Measurements from ENCODE around the gene MAP2. TPM values are rescaled to one million over a fixed set of nuclear protein-coding genes. Genes with fewer than 3 reads are reported as not detected.

Gene MAP2
- total RNA-seq: 8.2 and 33.7 TPM in 2 replicates

- peak; percentile 61 for DNase-seq (ENCODE audit: low read depth)
- Histone ChIP-seq H3K27me3 (ENCODE audit: control insufficient read depth, insufficient read depth, low read length) (no peaks in the 10 kb centered on the region), H3K36me3 (ENCODE audit: control insufficient read depth, insufficient read depth, low read length) (no peaks in the 10 kb centered on the region), H3K4me3 (ENCODE audit: low read depth, low read length) (peak within 1 kb of the TSS; percentile 85)
- no peak for FAIRE-seq
- peak; percentile 87 for TF ChIP-seq CTCF (IDR thresholded peaks at IDR 0.05; ENCODE audit: insufficient read depth, low read length, severe bottlenecking)
Observed at GRCh38 chr2:209423562-209424198, at the start of gene MAP2. Gene MAP2, plus strand, starts transcription at chr2:209424047. Its CDS starts 229,124 bp downstream, at chr2:209653171.

- no peak for FAIRE-seq
- H3K27me3 ChIP-seq (ENCODE audit: control insufficient read depth, insufficient read depth, low read length): no peaks in the 10 kb centered on the region
- DNase-seq (ENCODE audit: low read depth): no peak
- TF ChIP-seq CTCF (IDR thresholded peaks at IDR 0.05; ENCODE audit: insufficient read depth, low read length, severe bottlenecking): no peak
- no peak overlapping the region for H3K4me3 ChIP-seq (ENCODE audit: low read depth, low read length)
- no peaks in the 10 kb centered on the region for H3K36me3 ChIP-seq (ENCODE audit: control insufficient read depth, insufficient read depth, low read length)
Observed at GRCh38 chr2:209376686-209377085, 47.2 kb upstream of the MAP2 start.

- no peak for TF ChIP-seq CTCF (IDR thresholded peaks at IDR 0.05; ENCODE audit: insufficient read depth, low read length, severe bottlenecking)
- Histone ChIP-seq H3K4me3 (ENCODE audit: low read depth, low read length) (no peak overlapping the region), H3K36me3 (ENCODE audit: control insufficient read depth, insufficient read depth, low read length) (no peaks in the 10 kb centered on the region), H3K27me3 (ENCODE audit: control insufficient read depth, insufficient read depth, low read length) (no peaks in the 10 kb centered on the region)
- peak; percentile 23 for DNase-seq (ENCODE audit: low read depth)
- no peak for FAIRE-seq
Observed at GRCh38 chr2:209380293-209380692, 43.6 kb upstream of the MAP2 start.

- Histone ChIP-seq H3K27me3 (ENCODE audit: control insufficient read depth, insufficient read depth, low read length) (no peaks in the 10 kb centered on the region), H3K36me3 (ENCODE audit: control insufficient read depth, insufficient read depth, low read length) (no peaks in the 10 kb centered on the region), H3K4me3 (ENCODE audit: low read depth, low read length) (no peak overlapping the region)
- no peak for DNase-seq (ENCODE audit: low read depth)
- FAIRE-seq: no peak
- no peak for TF ChIP-seq CTCF (IDR thresholded peaks at IDR 0.05; ENCODE audit: insufficient read depth, low read length, severe bottlenecking)
Observed at GRCh38 chr2:209381091-209381490, 42.8 kb upstream of the MAP2 start.

- peak; percentile 48 for DNase-seq (ENCODE audit: low read depth)
- Histone ChIP-seq H3K4me3 (ENCODE audit: low read depth, low read length) (no peak overlapping the region), H3K36me3 (ENCODE audit: control insufficient read depth, insufficient read depth, low read length) (no peaks in the 10 kb centered on the region), H3K27me3 (ENCODE audit: control insufficient read depth, insufficient read depth, low read length) (no peaks in the 10 kb centered on the region)
- TF ChIP-seq CTCF (IDR thresholded peaks at IDR 0.05; ENCODE audit: insufficient read depth, low read length, severe bottlenecking): no peak
- no peak for FAIRE-seq
Observed at GRCh38 chr2:209382775-209383174, 41.1 kb upstream of the MAP2 start.

GRCh38 chr2:209383212-209383611 lies 40.6 kb upstream of the MAP2 start:
- Histone ChIP-seq H3K36me3 (ENCODE audit: control insufficient read depth, insufficient read depth, low read length) (no peaks in the 10 kb centered on the region), H3K27me3 (ENCODE audit: control insufficient read depth, insufficient read depth, low read length) (no peaks in the 10 kb centered on the region), H3K4me3 (ENCODE audit: low read depth, low read length) (no peak overlapping the region)
- peak; percentile 94 for FAIRE-seq
- no peak for TF ChIP-seq CTCF (IDR thresholded peaks at IDR 0.05; ENCODE audit: insufficient read depth, low read length, severe bottlenecking)
- peak; percentile 99 for DNase-seq (ENCODE audit: low read depth)

Data from bronchial epithelial cell (primary cell).